Middle frontal gyrus (tissue), 1 donor: ENCODE data around the gene ZNF366.

Experiments
- DNase-seq: peaks from one replicate; pipeline ENCODE4 v3.0.0-alpha.2; 2015; ENCODE audit warnings: low spot score; ENCODE audit errors: extremely low spot score

The ZNF366 gene

GRCh38 chr5:72495410-72495809, 11.8 kb downstream of the ZNF366 start:
- DNase-seq, result no peak

- no peak for DNase-seq
Observed at GRCh38 chr5:72494623-72495124, 12.5 kb downstream of the ZNF366 start.

- no peak for DNase-seq
Observed at GRCh38 chr5:72489536-72489935, 17.7 kb downstream of the ZNF366 start.

- no peak for DNase-seq
Observed at GRCh38 chr5:72488756-72489155, 18.5 kb downstream of the ZNF366 start.

GRCh38 chr5:72487177-72487576, 20.0 kb downstream of the ZNF366 start:
- no peak for DNase-seq

GRCh38 chr5:72486371-72486770, 20.8 kb downstream of the ZNF366 start:
- no peak for DNase-seq

- no peak for DNase-seq
Observed at GRCh38 chr5:72485430-72485974, 21.7 kb downstream of the ZNF366 start.

GRCh38 chr5:72482046-72482445, 25.2 kb downstream of the ZNF366 start:
- no peak for DNase-seq

GRCh38 chr5:72480841-72481240, 26.4 kb downstream of the ZNF366 start:
- DNase-seq, result no peak

GRCh38 chr5:72479921-72480320, 27.3 kb downstream of the ZNF366 start:
- no peak for DNase-seq

GRCh38 chr5:72478684-72479083, 28.5 kb downstream of the ZNF366 start:
- no peak for DNase-seq

GRCh38 chr5:72478276-72478675, 28.9 kb downstream of the ZNF366 start:
- DNase-seq, result no peak

- DNase-seq, result no peak
Observed at GRCh38 chr5:72477644-72478043, 29.6 kb downstream of the ZNF366 start.

GRCh38 chr5:72477176-72477575, 30.0 kb downstream of the ZNF366 start:
- DNase-seq, result no peak

GRCh38 chr5:72476721-72477120, 30.5 kb downstream of the ZNF366 start:
- DNase-seq, result no peak

GRCh38 chr5:72476275-72476674, 30.9 kb downstream of the ZNF366 start:
- no peak for DNase-seq

GRCh38 chr5:72474516-72474915, 32.7 kb downstream of the ZNF366 start:
- no peak for DNase-seq

GRCh38 chr5:72474046-72474500, 33.1 kb downstream of the ZNF366 start:
- DNase-seq, result no peak

GRCh38 chr5:72472666-72473422, 34.4 kb downstream of the ZNF366 start:
- DNase-seq, result no peak

GRCh38 chr5:72472031-72472430, 35.2 kb downstream of the ZNF366 start:
- no peak for DNase-seq

GRCh38 chr5:72470826-72471225, 36.4 kb downstream of the ZNF366 start:
- no peak for DNase-seq

GRCh38 chr5:72468606-72469005, 38.6 kb downstream of the ZNF366 start:
- DNase-seq, result no peak

GRCh38 chr5:72468024-72468423, 39.2 kb downstream of the ZNF366 start:
- no peak for DNase-seq
